DMS153 (cell line): ENCODE measurements around the gene FKBP2.
"Not testable (repeated sequence)": the region's sequence is repeated elsewhere in the genome, so short reads cannot be mapped to it uniquely, and the experiment has no call there.

Experiments
- DNase-seq: peaks from one replicate; lab custom pipeline; 2025; lab: John Stamatoyannopoulos, UW

FKBP2 gene

GRCh38 chr11:64234647-64235379 lies 6.1 kb upstream of the FKBP2 start:
- DNase-seq = no peak

- DNase-seq = no peak
Measured at GRCh38 chr11:64235437-64236161, 5.3 kb upstream of the FKBP2 start.

- peak; percentile 98 for DNase-seq
Measured at GRCh38 chr11:64237484-64237951, 3.4 kb upstream of the FKBP2 start.

GRCh38 chr11:64238076-64238475 lies 2.8 kb upstream of the FKBP2 start:
- DNase-seq = no peak

GRCh38 chr11:64238999-64239398 lies 1.9 kb upstream of the FKBP2 start:
- DNase-seq = no peak

GRCh38 chr11:64239662-64240434 lies 1.0 kb upstream of the FKBP2 start:
- DNase-seq = peak; percentile 53

GRCh38 chr11:64241241-64241490 lies 271 bp downstream of the FKBP2 start:
- DNase-seq = peak; percentile 93

- DNase-seq = no peak
Measured at GRCh38 chr11:64241491-64242374, 838 bp downstream of the FKBP2 start.

- DNase-seq = no peak
Measured at GRCh38 chr11:64243236-64243854, 2.5 kb downstream of the FKBP2 start.

GRCh38 chr11:64244107-64244506 lies 3.2 kb downstream of the FKBP2 start:
- DNase-seq = no peak

- DNase-seq = no peak
Measured at GRCh38 chr11:64244966-64245365, 4.1 kb downstream of the FKBP2 start.

GRCh38 chr11:64245401-64245796 lies 4.5 kb downstream of the FKBP2 start:
- no peak for DNase-seq

GRCh38 chr11:64245797-64246620 lies 5.1 kb downstream of the FKBP2 start:
- DNase-seq = peak; percentile 46

GRCh38 chr11:64246621-64246870 lies 5.7 kb downstream of the FKBP2 start:
- DNase-seq = not testable (repeated sequence)

GRCh38 chr11:64246871-64247728 lies 6.2 kb downstream of the FKBP2 start, which contains the start of gene PPP1R14B:
PPP1R14B (minus strand) TSS chr11:64246943; CDS start chr11:64246673, 270 bp downstream.
- peak; percentile 61 for DNase-seq

GRCh38 chr11:64247729-64248531 lies 7.0 kb downstream of the FKBP2 start:
- no peak for DNase-seq

GRCh38 chr11:64248578-64248977 lies 7.7 kb downstream of the FKBP2 start:
- DNase-seq = no peak

GRCh38 chr11:64249038-64249437 lies 8.1 kb downstream of the FKBP2 start:
- no peak for DNase-seq
